ENCODE measurements around the gene FBXL3. TPM values are rescaled to one million over a fixed set of nuclear protein-coding genes. Genes with fewer than 3 reads are reported as not detected.

Gene FBXL3
- total RNA-seq, 1 donor from 2014 or later = 38.0 TPM

GRCh38 chr13:77056886-77057285, 29.9 kb upstream of the FBXL3 start:
- no peaks in the 10 kb centered on the region for H3K27me3 ChIP-seq (ENCODE audit: control insufficient read depth, insufficient read depth, low read length)
- no peak overlapping the region for H3K4me3 ChIP-seq (ENCODE audit: low read depth, low read length)
- no peak for DNase-seq (ENCODE audit: low read depth)
- no peaks in the 10 kb centered on the region for H3K36me3 ChIP-seq (ENCODE audit: control insufficient read depth, insufficient read depth, low read length)
- no peak for TF ChIP-seq CTCF (IDR thresholded peaks at IDR 0.05; ENCODE audit: insufficient read depth, low read length, poor library complexity, severe bottlenecking)

- no peaks in the 10 kb centered on the region for H3K36me3 ChIP-seq (ENCODE audit: control insufficient read depth, insufficient read depth, low read length)
Measured at GRCh38 chr13:77056382-77056781, 29.4 kb upstream of the FBXL3 start.

GRCh38 chr13:77055158-77055557, 28.2 kb upstream of the FBXL3 start:
- Histone ChIP-seq H3K36me3 (ENCODE audit: control insufficient read depth, insufficient read depth, low read length) (no peaks in the 10 kb centered on the region), H3K4me3 (ENCODE audit: low read depth, low read length) (no peak overlapping the region), H3K27me3 (ENCODE audit: control insufficient read depth, insufficient read depth, low read length) (no peaks in the 10 kb centered on the region)
- no peak for TF ChIP-seq CTCF (IDR thresholded peaks at IDR 0.05; ENCODE audit: insufficient read depth, low read length, poor library complexity, severe bottlenecking)
- no peak for DNase-seq (ENCODE audit: low read depth)

More at GRCh38 chr13:77056382-77056781, 29.4 kb upstream of the FBXL3 start:
- TF ChIP-seq CTCF (IDR thresholded peaks at IDR 0.05; ENCODE audit: insufficient read depth, low read length, poor library complexity, severe bottlenecking) = no peak
- no peak overlapping the region for H3K4me3 ChIP-seq (ENCODE audit: low read depth, low read length)
- DNase-seq (ENCODE audit: low read depth) = peak; percentile 41
- no peaks in the 10 kb centered on the region for H3K27me3 ChIP-seq (ENCODE audit: control insufficient read depth, insufficient read depth, low read length)

- no peak for TF ChIP-seq CTCF (IDR thresholded peaks at IDR 0.05; ENCODE audit: insufficient read depth, low read length, poor library complexity, severe bottlenecking)
- DNase-seq (ENCODE audit: low read depth) = no peak
- no peaks in the 10 kb centered on the region for H3K27me3 ChIP-seq (ENCODE audit: control insufficient read depth, insufficient read depth, low read length)
- no peak overlapping the region for H3K4me3 ChIP-seq (ENCODE audit: low read depth, low read length)
- no peaks in the 10 kb centered on the region for H3K36me3 ChIP-seq (ENCODE audit: control insufficient read depth, insufficient read depth, low read length)
Measured at GRCh38 chr13:77053192-77053591, 26.2 kb upstream of the FBXL3 start.

GRCh38 chr13:77048681-77049080, 21.7 kb upstream of the FBXL3 start:
- no peak for TF ChIP-seq CTCF (IDR thresholded peaks at IDR 0.05; ENCODE audit: insufficient read depth, low read length, poor library complexity, severe bottlenecking)
- DNase-seq (ENCODE audit: low read depth) = no peak
- no peak overlapping the region for H3K4me3 ChIP-seq (ENCODE audit: low read depth, low read length)
- H3K36me3 ChIP-seq (ENCODE audit: control insufficient read depth, insufficient read depth, low read length) = no peaks in the 10 kb centered on the region
- H3K27me3 ChIP-seq (ENCODE audit: control insufficient read depth, insufficient read depth, low read length) = no peaks in the 10 kb centered on the region

- Histone ChIP-seq H3K4me3 (ENCODE audit: low read depth, low read length) (no peak overlapping the region), H3K27me3 (ENCODE audit: control insufficient read depth, insufficient read depth, low read length) (no peaks in the 10 kb centered on the region), H3K36me3 (ENCODE audit: control insufficient read depth, insufficient read depth, low read length) (no peaks in the 10 kb centered on the region)
- DNase-seq (ENCODE audit: low read depth) = no peak
- TF ChIP-seq CTCF (IDR thresholded peaks at IDR 0.05; ENCODE audit: insufficient read depth, low read length, poor library complexity, severe bottlenecking) = no peak
Measured at GRCh38 chr13:77047649-77048343, 20.8 kb upstream of the FBXL3 start.
